Vagina (tissue), 2 donors: Measurements from ENCODE around the gene EXO1. TPM values are rescaled to one million over a fixed set of nuclear protein-coding genes. Genes with fewer than 3 reads are reported as not detected.

Source experiments
- DNase-seq, 2 donors: peaks; one replicate each; pipeline ENCODE4 v3.0.0-alpha.2; 2017; ENCODE audit errors: extremely low spot score in 2 of 2
- H3K27ac ChIP-seq: fragments of 200-600 bp; sonication (generic); one replicate; pipeline ENCODE4 v1.5.1; 2019
- H3K27me3 ChIP-seq: fragments of 200-600 bp; sonication (generic); one replicate; pipeline ENCODE4 v1.5.1; 2019
- H3K36me3 ChIP-seq, 2 donors: fragments of 200-600 bp; sonication (generic); one replicate each; pipeline ENCODE4 v1.5.1; 2017 to 2019
- H3K4me1 ChIP-seq: fragments of 200-600 bp; sonication (generic); one replicate; pipeline ENCODE4 v1.5.1; 2019
- H3K4me3 ChIP-seq, 2 donors: fragments of 200-600 bp; sonication (generic); 1 replicate in 1 of 2; 2 replicates in 1 of 2; pipeline ENCODE4 v1.5.1; 2016 to 2019
- H3K9me3 ChIP-seq: fragments of 200-600 bp; sonication (generic); one replicate; pipeline ENCODE4 v1.5.1; 2019
- POLR2A ChIP-seq, 2 donors: fragments of 450-650 bp; IDR thresholded peaks; one replicate each; pipeline ENCODE4 v1.6.1; 2017; ENCODE audit warnings: antibody characterized with exemption in 2 of 2, mild to moderate bottlenecking in 2 of 2, moderate library complexity in 2 of 2
- POLR2AphosphoS5 ChIP-seq, 2 donors: sonication (generic); formaldehyde crosslinking; IDR thresholded peaks; one replicate each; pipeline ENCODE4 v1.9.0; 2017; ENCODE audit warnings: antibody characterized with exemption in 2 of 2, mild to moderate bottlenecking in 2 of 2, low read depth in 1 of 2; ENCODE audit not compliant: insufficient read depth in 1 of 2
- intact Hi-C: fragments of 100-400 bp; cut with DNase I; formaldehyde crosslinking; loops from one replicate; pipeline ENCODE4 v1.15.1; 2023
- total RNA-seq: library from RNA; depleted of rRNA; stranded (reverse); fragments of >200 nt; gene quantifications from one replicate; pipeline ENCODE4 v1.2.3, GENCODE V29; 2016
- TF ChIP-seq, protein P1 (sequence below), 3 experiments: fragments of 450-650 bp in 2 of 3; fragments of 200-600 bp in 1 of 3; sonication (generic) in 1 of 3; IDR thresholded peaks; one replicate each; pipeline ENCODE4 v1.5.1; 2017 to 2019; ENCODE audit warnings: antibody characterized with exemption in 3 of 3, mild to moderate bottlenecking in 2 of 3, moderate library complexity in 2 of 3

The EXO1 gene
- total RNA-seq, 1 donor from 2014 or later = 10.6 TPM

DNA sequence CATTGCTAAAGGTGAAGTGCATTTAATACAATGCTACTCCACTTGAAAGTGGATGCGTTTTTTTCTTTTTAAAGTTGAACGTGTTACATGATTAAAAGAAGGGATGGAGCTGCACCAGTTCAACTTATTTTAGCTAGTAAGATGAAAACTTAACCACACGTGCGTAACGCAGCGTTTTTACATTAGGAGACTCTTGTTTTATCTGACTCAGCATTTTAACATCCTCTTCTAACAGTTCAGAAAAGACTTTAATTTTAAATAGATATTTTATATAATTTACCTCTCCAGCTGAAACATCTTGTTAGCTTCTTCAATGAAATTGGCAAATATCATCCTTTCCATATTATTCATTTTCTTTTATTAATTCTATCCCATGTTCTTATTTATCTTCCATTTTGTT, 33.4 kb downstream of the EXO1 start:
- TF ChIP-seq POLR2AphosphoS5 (IDR thresholded peaks at IDR 0.05; ENCODE audit: insufficient read depth in 1 of 2, low read depth in 1 of 2) (no peak), POLR2A (IDR thresholded peaks at IDR 0.05) (no peak)
- TF ChIP-seq, protein P1, sequence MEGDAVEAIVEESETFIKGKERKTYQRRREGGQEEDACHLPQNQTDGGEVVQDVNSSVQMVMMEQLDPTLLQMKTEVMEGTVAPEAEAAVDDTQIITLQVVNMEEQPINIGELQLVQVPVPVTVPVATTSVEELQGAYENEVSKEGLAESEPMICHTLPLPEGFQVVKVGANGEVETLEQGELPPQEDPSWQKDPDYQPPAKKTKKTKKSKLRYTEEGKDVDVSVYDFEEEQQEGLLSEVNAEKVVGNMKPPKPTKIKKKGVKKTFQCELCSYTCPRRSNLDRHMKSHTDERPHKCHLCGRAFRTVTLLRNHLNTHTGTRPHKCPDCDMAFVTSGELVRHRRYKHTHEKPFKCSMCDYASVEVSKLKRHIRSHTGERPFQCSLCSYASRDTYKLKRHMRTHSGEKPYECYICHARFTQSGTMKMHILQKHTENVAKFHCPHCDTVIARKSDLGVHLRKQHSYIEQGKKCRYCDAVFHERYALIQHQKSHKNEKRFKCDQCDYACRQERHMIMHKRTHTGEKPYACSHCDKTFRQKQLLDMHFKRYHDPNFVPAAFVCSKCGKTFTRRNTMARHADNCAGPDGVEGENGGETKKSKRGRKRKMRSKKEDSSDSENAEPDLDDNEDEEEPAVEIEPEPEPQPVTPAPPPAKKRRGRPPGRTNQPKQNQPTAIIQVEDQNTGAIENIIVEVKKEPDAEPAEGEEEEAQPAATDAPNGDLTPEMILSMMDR (IDR thresholded peaks at IDR 0.05) = no peak
- no peak overlapping the region for H3K27ac ChIP-seq
- H3K36me3 ChIP-seq = no peaks in the 10 kb centered on the region
- no peaks in the 10 kb centered on the region for H3K27me3 ChIP-seq
- H3K4me1 ChIP-seq = no peaks in the 10 kb centered on the region
- H3K9me3 ChIP-seq = no peaks in the 10 kb centered on the region
- no peak overlapping the region for H3K4me3 ChIP-seq
- intact Hi-C loops = no loop called here
- DNase-seq = no peak

DNA sequence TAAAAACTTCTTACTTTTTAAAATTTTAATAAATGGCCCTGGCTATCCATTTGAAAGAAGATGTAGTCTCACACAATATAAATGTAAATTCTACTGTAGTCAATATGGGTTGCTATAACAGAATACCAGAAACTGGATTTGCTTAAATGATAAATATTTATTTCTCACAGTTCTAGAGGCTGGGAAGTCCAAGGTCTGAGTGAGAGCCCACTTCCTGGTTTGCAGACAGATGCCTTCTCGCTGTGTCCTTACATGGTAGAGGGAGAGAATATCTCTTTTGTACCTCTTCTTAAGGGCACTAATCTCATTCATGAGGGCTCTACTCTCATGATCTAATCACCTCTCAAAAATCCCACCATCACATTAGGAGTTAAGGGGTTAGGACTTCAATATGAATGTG, 35.2 kb downstream of the EXO1 start:
- no peaks in the 10 kb centered on the region for H3K27me3 ChIP-seq
- no peak overlapping the region for H3K4me3 ChIP-seq
- intact Hi-C loops = no loop called here
- TF ChIP-seq POLR2A (IDR thresholded peaks at IDR 0.05) (no peak), POLR2AphosphoS5 (IDR thresholded peaks at IDR 0.05; ENCODE audit: insufficient read depth in 1 of 2, low read depth in 1 of 2) (no peak)
- TF ChIP-seq, protein P1 (IDR thresholded peaks at IDR 0.05) = no peak
- H3K36me3 ChIP-seq = no peaks in the 10 kb centered on the region
- H3K9me3 ChIP-seq = no peaks in the 10 kb centered on the region
- H3K27ac ChIP-seq = no peak overlapping the region
- no peaks in the 10 kb centered on the region for H3K4me1 ChIP-seq
- DNase-seq = no peak

- no peak overlapping the region for H3K4me3 ChIP-seq
- no peaks in the 10 kb centered on the region for H3K4me1 ChIP-seq
- H3K36me3 ChIP-seq = no peaks in the 10 kb centered on the region
- H3K27me3 ChIP-seq = no peaks in the 10 kb centered on the region
- no peaks in the 10 kb centered on the region for H3K9me3 ChIP-seq
- intact Hi-C loops = no loop called here
- H3K27ac ChIP-seq = no peak overlapping the region
- no peak for DNase-seq
- no peak for TF ChIP-seq POLR2AphosphoS5 (IDR thresholded peaks at IDR 0.05; ENCODE audit: insufficient read depth in 1 of 2, low read depth in 1 of 2)
- no peak for TF ChIP-seq POLR2A (IDR thresholded peaks at IDR 0.05)
- TF ChIP-seq, protein P1 (IDR thresholded peaks at IDR 0.05) = no peak
These were observed 40.2 kb downstream of the EXO1 start for GRCh38 chr1:241888232-241888631.

DNA sequence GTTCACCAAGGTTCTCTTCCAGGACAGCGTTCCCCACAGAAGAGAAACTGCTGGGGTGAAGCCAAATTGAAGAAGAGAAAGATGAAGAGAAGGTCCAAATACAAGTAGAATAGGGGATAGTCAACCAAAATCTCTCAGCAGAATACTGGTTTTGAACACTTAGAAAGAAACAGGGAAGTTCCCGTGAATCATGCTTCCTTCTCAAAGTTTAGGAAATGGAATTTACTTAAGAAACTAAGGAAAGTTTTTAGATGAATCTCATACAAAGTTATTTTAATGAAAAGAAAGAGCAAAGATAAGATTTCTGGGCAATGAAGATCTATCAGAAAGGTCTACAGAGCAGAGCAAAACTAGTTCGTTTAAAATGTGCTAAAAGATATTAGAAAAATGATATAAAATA, 43.3 kb downstream of the EXO1 start:
- Histone ChIP-seq H3K27ac (no peak overlapping the region), H3K4me1 (no peaks in the 10 kb centered on the region), H3K9me3 (no peaks in the 10 kb centered on the region), H3K27me3 (no peaks in the 10 kb centered on the region), H3K36me3 (no peaks in the 10 kb centered on the region), H3K4me3 (no peak overlapping the region)
- DNase-seq = no peak
- TF ChIP-seq, protein P1 (IDR thresholded peaks at IDR 0.05) = no peak
- TF ChIP-seq POLR2A (IDR thresholded peaks at IDR 0.05) (no peak), POLR2AphosphoS5 (IDR thresholded peaks at IDR 0.05; ENCODE audit: insufficient read depth in 1 of 2, low read depth in 1 of 2) (no peak)
- intact Hi-C loops = no loop called here

- no peaks in the 10 kb centered on the region for H3K4me1 ChIP-seq
- H3K27me3 ChIP-seq = no peaks in the 10 kb centered on the region
- no peak for TF ChIP-seq POLR2A (IDR thresholded peaks at IDR 0.05)
- TF ChIP-seq, protein P1 (IDR thresholded peaks at IDR 0.05) = no peak
- no peak for TF ChIP-seq POLR2AphosphoS5 (IDR thresholded peaks at IDR 0.05; ENCODE audit: insufficient read depth in 1 of 2, low read depth in 1 of 2)
- no peak for DNase-seq
- no peaks in the 10 kb centered on the region for H3K9me3 ChIP-seq
- intact Hi-C loops = no loop called here
- H3K4me3 ChIP-seq = no peak overlapping the region
- no peak overlapping the region for H3K27ac ChIP-seq
- no peaks in the 10 kb centered on the region for H3K36me3 ChIP-seq
These were observed 46.0 kb downstream of the EXO1 start for GRCh38 chr1:241894016-241894415.
